ENCODE data around the gene FAM163A.
"Not testable (repeated sequence)": the region's sequence is repeated elsewhere in the genome, so short reads cannot be mapped to it uniquely, and the experiment has no call there.

The FAM163A gene

DNA sequence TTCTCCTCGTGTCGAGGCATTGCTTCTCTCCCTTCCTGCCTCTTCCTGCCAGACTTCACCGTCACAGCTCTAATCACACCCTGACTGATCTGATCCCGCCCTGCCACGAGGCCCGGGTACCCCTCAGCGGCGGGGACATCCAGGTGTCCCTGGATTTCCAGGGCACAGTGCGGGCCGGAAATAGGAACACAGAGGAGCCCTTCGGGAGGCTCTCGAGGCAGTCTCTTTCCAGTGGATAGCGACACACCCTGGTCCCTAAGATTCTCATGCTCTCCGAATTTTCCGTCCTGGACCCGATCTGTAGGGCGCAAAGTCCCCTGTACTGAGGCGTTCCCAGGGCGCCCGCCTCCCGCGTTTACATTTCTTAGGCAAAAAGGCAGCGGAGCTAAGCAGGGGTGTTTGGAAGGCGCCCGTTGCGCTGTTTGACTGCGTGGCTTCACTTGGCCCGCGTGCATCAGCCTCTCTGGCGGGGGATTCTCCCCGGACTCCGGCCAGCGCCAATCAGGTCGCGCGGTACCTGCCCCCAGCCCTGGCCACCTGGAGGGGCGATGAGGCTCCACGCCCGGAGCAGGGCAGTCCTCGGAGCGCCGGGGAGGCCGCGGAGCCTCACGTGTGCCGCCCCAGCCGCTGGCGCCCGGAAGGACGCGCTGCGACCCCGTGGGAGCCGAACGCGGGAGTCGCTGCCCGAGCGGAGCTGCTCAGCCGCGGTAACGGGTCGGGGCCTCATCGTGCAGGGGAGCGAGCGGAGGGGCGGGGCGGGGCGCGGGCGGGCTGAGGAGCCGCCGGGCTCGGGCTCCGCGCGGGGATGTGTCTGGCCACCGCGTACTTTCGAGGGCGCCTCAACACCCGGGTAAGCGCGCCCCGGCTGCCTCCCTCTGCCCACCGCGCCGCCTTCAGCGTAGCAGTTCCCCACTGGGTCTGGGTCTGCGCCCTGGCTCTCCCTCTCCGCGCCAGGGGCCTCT is at the start of gene FAM163A:
Gene FAM163A (plus strand): TSS at position 575 of the 962 bp plus-strand sequence. CDS start 69,807 bp downstream, outside the sequence.
- no peak for DNase-seq (ENCODE audit: low read depth in 2 of 2)

- DNase-seq (ENCODE audit: low read depth in 2 of 2) = not testable (repeated sequence)
These were observed 48.6 kb upstream of the FAM163A start for GRCh38 chr1:179694530-179694929.

- DNase-seq (ENCODE audit: low read depth in 2 of 2) = no peak
These were observed 40.0 kb upstream of the FAM163A start for GRCh38 chr1:179702946-179703539.

DNA sequence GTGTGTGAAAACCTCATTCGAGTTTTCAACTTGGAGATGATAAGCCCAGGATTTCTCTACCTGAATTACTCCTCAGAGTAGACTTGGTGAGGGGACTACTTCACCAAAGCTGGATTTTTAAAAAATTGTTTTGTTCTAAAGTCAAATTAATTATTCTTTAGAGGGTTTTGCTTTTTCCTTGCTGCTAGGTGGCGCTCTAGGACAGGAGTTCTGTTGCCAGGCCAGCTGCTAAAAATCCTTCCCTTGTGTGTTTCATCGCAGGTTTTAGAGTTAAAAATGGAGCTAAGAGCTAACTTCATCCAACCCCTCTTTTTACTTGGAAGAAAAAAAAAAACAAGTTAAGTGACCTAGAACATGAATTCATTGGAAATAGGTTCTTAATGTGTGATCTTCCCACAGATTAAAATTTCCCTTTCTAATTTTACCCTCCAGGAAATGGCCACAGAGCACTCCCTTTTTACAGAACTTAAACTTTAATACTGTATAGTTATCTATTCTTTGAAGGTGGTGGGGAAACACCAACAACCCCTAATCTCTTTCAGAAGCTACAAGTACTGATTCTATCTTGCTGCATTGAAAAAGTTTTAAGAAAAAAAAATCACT is 36.7 kb upstream of the FAM163A start:
- peak; percentile 8 to 14 for DNase-seq (ENCODE audit: low read depth in 2 of 2)

DNA sequence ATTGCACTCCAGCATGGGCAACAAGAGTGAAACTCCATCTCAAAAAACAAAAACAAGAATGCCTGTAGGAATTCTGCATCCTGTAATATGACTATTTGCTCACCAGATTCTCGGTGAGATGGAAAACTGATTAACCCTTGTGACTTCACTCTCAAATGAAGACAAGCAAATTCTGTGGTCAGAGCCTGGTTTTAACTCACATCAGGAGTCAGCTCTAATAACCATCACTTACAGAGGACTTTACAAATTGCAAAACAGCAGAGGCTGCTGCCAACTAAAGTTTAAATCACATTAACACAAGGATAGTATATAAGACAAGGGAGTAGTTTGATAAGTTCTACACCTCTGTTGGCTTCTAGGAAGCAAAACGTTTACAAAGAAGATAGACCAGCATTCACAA is 35.7 kb upstream of the FAM163A start:
- no peak for DNase-seq (ENCODE audit: low read depth in 2 of 2)

GRCh38 chr1:179708434-179709195 is 34.5 kb upstream of the FAM163A start:
- no peak for DNase-seq (ENCODE audit: low read depth in 2 of 2)

- DNase-seq (ENCODE audit: low read depth in 2 of 2) = no peak
These were observed 33.2 kb upstream of the FAM163A start for GRCh38 chr1:179709841-179710329.

DNA sequence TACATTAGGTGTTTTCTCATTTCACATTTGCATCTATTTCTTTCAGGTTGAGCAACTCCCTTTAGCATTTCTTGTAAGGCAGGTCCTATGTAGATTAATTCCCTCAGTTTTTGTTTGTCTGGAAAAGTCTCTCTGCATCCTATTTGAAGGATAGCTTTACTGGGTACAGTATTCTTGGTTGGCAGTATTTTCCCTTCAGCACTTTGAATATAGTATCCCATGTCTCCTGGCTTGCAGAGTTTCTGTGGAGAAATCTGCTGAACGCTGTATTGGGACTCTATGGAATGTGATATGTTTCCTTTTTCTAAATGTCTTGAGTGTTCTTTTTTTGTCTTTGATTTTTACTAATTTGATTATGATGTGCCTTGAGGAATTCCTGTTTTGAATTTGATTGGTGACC is 28.9 kb upstream of the FAM163A start:
- DNase-seq (ENCODE audit: low read depth in 2 of 2) = no peak

DNA sequence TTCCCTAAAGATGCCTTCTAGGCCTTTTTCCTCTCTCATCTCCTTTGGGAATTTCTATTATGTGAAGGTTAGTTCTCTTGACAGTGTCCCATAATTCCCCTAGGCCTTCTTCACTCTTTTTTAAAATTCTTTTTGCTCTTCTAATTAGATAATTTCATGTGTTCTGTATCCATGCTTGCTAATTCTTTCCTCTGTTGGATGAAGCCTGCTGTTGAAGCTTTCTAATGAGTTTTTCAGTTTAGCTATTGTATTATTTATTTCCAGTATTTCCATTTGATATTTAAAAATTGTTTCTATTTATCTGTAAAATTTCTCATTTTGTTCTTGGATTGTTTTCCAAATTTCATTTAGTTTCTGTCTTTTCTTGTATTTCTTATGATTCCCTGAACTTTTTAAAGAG is 28.5 kb upstream of the FAM163A start:
- DNase-seq (ENCODE audit: low read depth in 2 of 2) = no peak

DNA sequence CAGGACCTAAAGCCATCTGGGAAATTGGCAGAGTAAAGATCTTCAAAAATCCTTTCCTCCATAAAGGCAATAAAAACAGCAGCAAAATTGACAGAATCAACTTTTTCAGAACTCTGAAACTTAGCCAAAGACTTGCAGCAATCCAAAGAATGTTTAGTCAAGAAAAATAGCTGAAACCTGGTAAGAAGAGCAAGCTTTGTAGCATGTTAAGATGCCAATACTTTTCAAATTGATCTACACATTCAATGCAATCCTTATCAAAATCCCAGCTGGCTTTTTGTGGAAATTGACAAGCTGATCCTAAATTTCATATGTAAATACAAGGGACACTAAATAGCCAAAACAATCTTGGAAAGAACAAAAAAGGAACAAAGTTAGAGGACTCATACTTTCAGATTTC is 23.8 kb upstream of the FAM163A start:
- DNase-seq (ENCODE audit: low read depth in 2 of 2) = no peak

DNA sequence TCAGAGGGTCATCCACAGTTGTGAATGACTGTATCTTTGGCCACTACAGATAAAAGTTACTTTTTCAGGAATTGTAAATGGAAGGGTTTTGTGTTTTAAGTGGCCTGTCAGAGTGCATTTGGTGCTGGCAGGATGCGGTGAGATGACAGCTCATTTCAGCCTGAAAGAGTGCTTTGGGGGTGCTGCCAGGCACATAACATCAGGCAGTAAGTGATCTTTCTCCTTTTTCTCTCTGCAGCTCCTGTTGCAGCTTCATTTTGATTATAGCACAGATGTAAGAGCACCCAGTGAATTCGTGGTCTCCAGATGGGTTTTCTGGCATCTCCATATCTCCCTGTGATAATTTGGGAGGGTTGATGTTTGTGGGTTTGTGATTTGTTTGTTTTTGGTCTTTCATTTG is 14.8 kb upstream of the FAM163A start:
- DNase-seq (ENCODE audit: low read depth in 2 of 2) = no peak

GRCh38 chr1:179729881-179730280 is 13.2 kb upstream of the FAM163A start:
- no peak for DNase-seq (ENCODE audit: low read depth in 2 of 2)

GRCh38 chr1:179731643-179732042 is 11.4 kb upstream of the FAM163A start:
- DNase-seq (ENCODE audit: low read depth in 2 of 2) = no peak

- DNase-seq (ENCODE audit: low read depth in 2 of 2) = no peak
These were observed 800 bp upstream of the FAM163A start for GRCh38 chr1:179742291-179742690.

DNA sequence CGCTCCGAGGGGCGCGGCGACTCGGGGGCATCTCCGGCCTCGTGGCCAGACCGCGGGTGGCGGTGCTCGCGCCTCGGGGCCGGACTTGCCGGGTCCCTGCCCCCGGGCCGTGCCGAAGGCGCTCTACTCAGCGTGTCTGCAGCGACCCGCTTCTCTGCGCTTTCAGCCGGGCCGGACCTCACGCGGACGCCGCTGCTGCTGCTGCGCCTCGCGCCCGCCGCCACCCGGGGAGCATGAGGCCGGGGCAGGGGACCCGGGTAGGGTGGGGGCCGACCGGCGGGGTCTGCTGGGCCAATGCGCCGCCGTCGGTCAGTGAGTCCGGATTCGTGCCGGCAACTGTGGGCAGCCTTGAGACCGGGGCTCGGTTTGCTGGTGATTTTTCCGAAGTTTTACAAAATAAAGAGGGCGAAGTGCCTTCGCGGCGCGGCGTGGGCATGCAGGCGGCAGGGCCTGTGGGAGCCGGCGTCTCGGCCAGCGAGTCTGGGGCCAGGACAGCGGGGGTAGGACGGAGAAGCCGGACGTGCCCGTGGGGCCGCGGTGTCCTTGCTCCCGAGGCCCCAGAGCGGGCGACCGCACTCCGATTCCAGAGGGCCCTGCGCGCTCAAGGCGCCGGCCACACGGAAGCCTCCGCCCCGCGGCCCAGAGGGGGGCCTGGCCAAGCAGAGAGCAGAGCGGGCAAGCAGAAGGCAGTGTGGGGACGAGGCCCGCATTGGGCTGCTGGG is 749 bp downstream of the FAM163A start:
- no peak for DNase-seq (ENCODE audit: low read depth in 2 of 2)

GRCh38 chr1:179744401-179745130 is 1.5 kb downstream of the FAM163A start:
- no peak for DNase-seq (ENCODE audit: low read depth in 2 of 2)

DNA sequence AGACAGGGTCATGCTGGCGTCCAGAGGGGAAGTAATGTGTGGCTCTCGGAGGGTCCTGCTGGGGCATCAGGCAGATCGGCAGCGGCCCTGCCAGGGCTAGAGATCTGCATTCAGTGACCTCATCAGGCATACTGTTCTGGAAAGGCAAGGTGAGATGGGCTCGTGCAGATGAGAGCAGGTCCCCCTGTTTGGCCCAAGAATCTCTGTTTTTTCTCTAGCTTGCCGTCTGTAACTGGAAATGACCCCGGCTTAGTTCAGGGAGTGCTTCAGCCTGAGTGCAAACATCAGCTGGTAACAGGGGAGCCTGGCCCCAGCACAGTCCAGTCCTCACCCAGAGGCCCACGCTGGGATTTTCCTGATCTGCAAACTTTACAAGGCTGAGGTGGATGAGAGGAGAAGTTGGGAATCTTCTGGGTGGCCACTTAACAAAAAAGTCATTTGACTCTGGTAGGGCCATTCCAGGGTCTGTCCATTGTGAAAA is 2.1 kb downstream of the FAM163A start:
- no peak for DNase-seq (ENCODE audit: low read depth in 2 of 2)

DNA sequence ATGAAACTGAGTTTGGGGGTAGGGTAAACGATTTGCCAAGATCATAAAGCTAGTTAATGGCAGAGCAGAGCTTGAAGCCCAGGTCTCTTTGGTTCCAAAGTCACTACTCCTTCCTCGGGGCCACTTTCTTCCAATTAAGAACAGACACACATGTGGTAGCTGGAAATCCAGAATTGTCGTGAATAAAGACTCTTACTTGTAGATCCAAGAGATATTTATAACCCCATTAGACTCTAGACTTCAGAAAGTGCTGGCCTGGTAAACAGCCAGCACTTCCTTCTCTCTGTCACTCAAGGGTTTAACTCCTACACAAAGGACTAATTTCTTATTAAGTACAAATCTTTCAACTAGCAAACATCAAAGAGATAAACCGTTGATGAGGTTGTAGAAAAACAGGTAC is 2.7 kb downstream of the FAM163A start:
- DNase-seq (ENCODE audit: low read depth in 2 of 2) = no peak

GRCh38 chr1:179747611-179748010 is 4.5 kb downstream of the FAM163A start:
- DNase-seq (ENCODE audit: low read depth in 2 of 2) = no peak

DNA sequence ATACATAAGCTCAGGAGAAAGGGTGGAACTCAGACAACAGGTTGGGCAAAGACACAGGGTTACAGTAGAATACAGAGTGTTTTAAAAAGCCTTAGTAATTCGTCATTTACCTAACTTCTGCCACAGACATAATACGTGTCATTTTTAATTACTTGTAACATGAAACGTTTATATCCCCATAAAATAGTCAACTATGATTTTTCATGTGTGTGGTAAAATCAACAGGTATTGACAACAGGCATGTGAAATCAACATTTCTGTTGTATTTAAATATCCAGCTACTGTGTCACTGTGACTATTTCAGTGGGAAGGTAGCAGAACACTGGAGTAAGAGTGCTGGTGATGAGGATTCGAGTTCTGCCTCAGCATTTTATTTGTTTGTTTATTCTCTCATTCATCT is 5.7 kb downstream of the FAM163A start:
- no peak for DNase-seq (ENCODE audit: low read depth in 2 of 2)

Data from stimulated activated CD8-positive, alpha-beta memory T cell treated with anti-CD3 and anti-CD28 coated beads, Interleukin-15, amount 100 ng/mL, for 48 hours (primary cell).